B cell (primary cell): ENCODE results near the gene CREB5. TPM values are rescaled to one million over a fixed set of nuclear protein-coding genes. Genes with fewer than 3 reads are reported as not detected.

Experiments used
- ATAC-seq: fragments of 200-7000 bp; cut with Tn5 transposase; one replicate; pipeline ENCODE4 v1.10.0; 2021; ENCODE audit warnings: low read depth, mild to moderate bottlenecking, moderate number of reproducible peaks, moderate library complexity
- CTCF ChIA-PET: fragments of 350-600 bp; sonication (Branson Sonifier 250); formaldehyde crosslinking; loops from one replicate; lab custom pipeline; 2021; ENCODE audit warnings: antibody characterized with exemption, inconsistent platforms; lab: Charles Lee
- POLR2A ChIA-PET: fragments of 350-600 bp; sonication (Branson Sonifier 250); formaldehyde crosslinking; loops from one replicate; lab custom pipeline; 2021; ENCODE audit warnings: antibody characterized with exemption; lab: Charles Lee
- DNase-seq: peaks from one replicate; pipeline ENCODE4 v3.0.0; 2013
- H2AFZ ChIP-seq: 2 replicates; pipeline ENCODE4 v1.6.1; 2012; ENCODE audit warnings: mild to moderate bottlenecking, low read depth, low read length; ENCODE audit not compliant: insufficient read depth, poor library complexity, severe bottlenecking
- H3K27ac ChIP-seq, 2 donors: 1 replicate in 1 of 2; 2 replicates in 1 of 2; pipeline ENCODE4 v1.5.1; 2012 to 2013; ENCODE audit warnings: low read length in 2 of 2, mild to moderate bottlenecking in 2 of 2, moderate library complexity in 1 of 2
- H3K27me3 ChIP-seq, 4 experiments: fragments of 200-600 bp in 1 of 4; sonication (generic) in 1 of 4; replicated peaks in 1 of 4; 1 replicate in 2 of 4; 2 replicates in 2 of 4; pipeline versions ENCODE4 v1.6.1 to v1.7.0; 2013 to 2016; ENCODE audit warnings: low read length in 3 of 4, mild to moderate bottlenecking in 2 of 4, mixed read lengths in 1 of 4, moderate library complexity in 1 of 4; ENCODE audit not compliant: insufficient read depth in 4 of 4, control insufficient read depth in 3 of 4; ENCODE audit errors: control extremely low read depth in 1 of 4
- H3K36me3 ChIP-seq, 2 experiments: replicated peaks in 1 of 2; 1 replicate in 1 of 2; 2 replicates in 1 of 2; pipeline versions ENCODE4 v1.6.1 to v1.7.1; 2013; ENCODE audit warnings: low read length in 1 of 2; ENCODE audit not compliant: insufficient read depth in 2 of 2, control insufficient read depth in 1 of 2; ENCODE audit errors: control extremely low read depth in 1 of 2, extremely low read depth in 1 of 2
- H3K4me1 ChIP-seq, 2 donors: fragments of 200-600 bp in 1 of 2; sonication (generic) in 1 of 2; 1 replicate in 1 of 2; 2 replicates in 1 of 2; pipeline versions ENCODE4 v1.5.1 to v1.6.1; 2013 to 2017; ENCODE audit warnings: low read length in 2 of 2; ENCODE audit not compliant: control insufficient read depth in 2 of 2, insufficient read depth in 2 of 2
- H3K4me2 ChIP-seq: replicated peaks from 2 replicates; pipeline ENCODE3; 2012; ENCODE audit warnings: mild to moderate bottlenecking, low read depth, low read length; ENCODE audit not compliant: poor library complexity, severe bottlenecking
- H3K4me3 ChIP-seq, 5 experiments: fragments of 200-600 bp in 1 of 5; sonication (generic) in 1 of 5; 1 replicate in 3 of 5; 2 replicates in 2 of 5; pipeline versions ENCODE4 v1.5.1 to v1.7.0; 2011 to 2016; ENCODE audit warnings: low read length in 4 of 5, mild to moderate bottlenecking in 4 of 5, low read depth in 2 of 5, control low read depth in 1 of 5, moderate library complexity in 1 of 5; ENCODE audit not compliant: insufficient read depth in 1 of 5; ENCODE audit errors: control extremely low read depth in 1 of 5, extremely low read depth in 1 of 5
- H3K79me2 ChIP-seq: fragments of 200-600 bp; sonication (generic); one replicate; pipeline ENCODE4 v1.6.0; 2016; ENCODE audit warnings: low read length; ENCODE audit not compliant: control insufficient read depth, insufficient read depth
- H3K9ac ChIP-seq: fragments of 200-600 bp; sonication (generic); 2 replicates; pipeline ENCODE4 v1.6.1; 2017; ENCODE audit warnings: mild to moderate bottlenecking, low read length, moderate library complexity
- H3K9me3 ChIP-seq, 3 donors: one replicate each; pipeline versions ENCODE4 v1.6.1 to v1.7.1; 2013; ENCODE audit warnings: low read length in 2 of 3; ENCODE audit not compliant: control insufficient read depth in 2 of 3, insufficient read depth in 1 of 3; ENCODE audit errors: control extremely low read depth in 1 of 3
- H4K20me1 ChIP-seq: 2 replicates; pipeline ENCODE4 v1.6.0; 2012; ENCODE audit warnings: mild to moderate bottlenecking, low read length; ENCODE audit not compliant: insufficient read depth, control insufficient read depth, poor library complexity, severe bottlenecking
- H3K27ac Mint-ChIP-seq: one replicate; pipeline ENCODE4 v1.8.0; 2021; ENCODE audit warnings: mixed read lengths
- H3K27me3 Mint-ChIP-seq: one replicate; pipeline ENCODE4 v1.8.0; 2021; ENCODE audit warnings: mixed read lengths
- H3K4me1 Mint-ChIP-seq: one replicate; pipeline ENCODE4 v1.8.0; 2021; ENCODE audit warnings: mixed read lengths
- H3K4me3 Mint-ChIP-seq: one replicate; pipeline ENCODE4 v1.8.0; 2021; ENCODE audit warnings: mixed read lengths
- H3K9me3 Mint-ChIP-seq: one replicate; pipeline ENCODE4 v1.8.0; 2022; ENCODE audit warnings: mixed read lengths; ENCODE audit not compliant: insufficient read depth
- CTCF ChIP-seq: fragments of 200-600 bp; IDR thresholded peaks from one replicate; pipeline ENCODE4 v1.8.0; 2022; ENCODE audit warnings: antibody characterized with exemption, mild to moderate bottlenecking
- EZH2 ChIP-seq: IDR thresholded peaks from 2 replicates; pipeline ENCODE4 v1.6.1; 2012; ENCODE audit warnings: borderline replicate concordance, low read depth, mild to moderate bottlenecking, moderate library complexity, low read length; ENCODE audit not compliant: insufficient read depth, poor library complexity, severe bottlenecking
- WGBS: methylation state at CpG from one replicate; pipeline ENCODE4 v1.1.5; 2013; ENCODE audit warnings: missing lambda C conversion rate; ENCODE audit not compliant: insufficient coverage; 5-methylcytosine and 5-hydroxymethylcytosine counted together
- intact Hi-C: fragments of 100-400 bp; cut with micrococcal nuclease; formaldehyde crosslinking; loops from one replicate; pipeline ENCODE4 v1.10.0; 2022
- polyA plus RNA-seq: library from polyadenylated mRNA; depleted of rRNA; stranded (reverse); fragments of >200 nt; gene quantifications from 2 replicates; pipeline ENCODE4 v1.2.3, GENCODE V29; 2012
- total RNA-seq, 2 donors: library from RNA; stranded (reverse); fragments of 120-200 nt in 1 of 2; gene quantifications; 1 replicate in 1 of 2; 2 replicates in 1 of 2; pipeline versions ENCODE4 v1.2.3 to v1.2.4, GENCODE V29; 2013 to 2022

CREB5 gene
- total and polyA plus RNA-seq, 2 donors (not counting 1 experiment from before 2014, with no cell fraction given) = 0.05 to 0.95 TPM

GRCh38 chr7:28547115-28547514 lies 134.8 kb downstream of the CREB5 start:
- intact Hi-C loops = no loop called here
- peaks cover 0 to 9% (median 0%) of the 10 kb centered on the region in 3 donors for H3K9me3 ChIP-seq
- H3K27ac ChIP-seq = no peak overlapping the region
- no peaks in the 10 kb centered on the region for H3K27me3 ChIP-seq
- peaks cover 2% of the 10 kb centered on the region for H3K9me3 Mint-ChIP-seq
- H3K4me1 ChIP-seq = no peaks in the 10 kb centered on the region
- ATAC-seq (no peak), DNase-seq (no peak)
- ChIA-PET POLR2A (no interaction called here), CTCF (interaction anchor here (0.7 kb wide), 1 partner anchor 452 kb away, joined by 3 read pairs; no protein-coding TSS in a partner anchor)
- no peaks in the 10 kb centered on the region for H3K36me3 ChIP-seq
- H3K4me3 Mint-ChIP-seq = no peak overlapping the region
- no CpG with 5 or more reads among the region's 3 CpGs for WGBS
- no peak overlapping the region for H3K4me2 ChIP-seq
- H3K27me3 Mint-ChIP-seq = peaks cover 48% of the 10 kb centered on the region
- H3K27ac Mint-ChIP-seq = no peak overlapping the region
- H3K4me3 ChIP-seq = no peak overlapping the region
- H4K20me1 ChIP-seq = no peaks in the 10 kb centered on the region
- no peaks in the 10 kb centered on the region for H3K79me2 ChIP-seq
- no peak overlapping the region for H3K9ac ChIP-seq
- H2AFZ ChIP-seq = no peak overlapping the region
- no peaks in the 10 kb centered on the region for H3K4me1 Mint-ChIP-seq
- TF ChIP-seq CTCF (no peak), EZH2 (no peak)

DNA sequence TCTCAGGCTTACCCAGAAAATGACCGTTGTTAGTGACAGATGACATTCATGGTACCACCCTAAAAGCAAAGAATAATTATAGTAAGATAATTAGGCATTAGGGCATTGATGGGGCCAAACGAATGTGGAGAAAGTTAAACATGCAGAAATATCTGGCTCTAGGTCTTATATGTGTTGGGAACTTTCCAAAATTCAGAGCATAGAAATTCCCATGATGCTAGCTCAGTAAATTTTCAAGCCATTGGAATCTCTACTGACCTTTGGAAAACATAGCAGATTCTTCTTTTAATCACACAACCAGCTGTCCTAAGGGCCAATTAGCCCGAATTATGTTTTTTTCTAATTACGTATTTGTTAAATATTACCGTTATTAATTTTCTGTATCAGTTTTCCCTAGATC lies 136.1 kb downstream of the CREB5 start:
- H3K4me1 ChIP-seq = no peaks in the 10 kb centered on the region
- CTCF ChIA-PET = no interaction called here
- Mint-ChIP-seq H3K9me3 (peaks cover 2% of the 10 kb centered on the region), H3K27ac (no peak overlapping the region), H3K27me3 (peaks cover 46% of the 10 kb centered on the region), H3K4me3 (no peak overlapping the region), H3K4me1 (no peaks in the 10 kb centered on the region)
- no peak overlapping the region for H2AFZ ChIP-seq
- no peak for DNase-seq
- WGBS = no CpG with 5 or more reads among the region's 5 CpGs
- H4K20me1 ChIP-seq = no peaks in the 10 kb centered on the region
- no peak overlapping the region for H3K9ac ChIP-seq
- peaks cover 0 to 9% (median 0%) of the 10 kb centered on the region in 3 donors for H3K9me3 ChIP-seq
- ATAC-seq = no peak
- peaks cover 0 to 3% (median 0%) of the 10 kb centered on the region in 4 experiments for H3K27me3 ChIP-seq
- no peak for TF ChIP-seq EZH2
- no peak for TF ChIP-seq CTCF
- H3K4me3 ChIP-seq = no peak overlapping the region
- no peaks in the 10 kb centered on the region for H3K79me2 ChIP-seq
- intact Hi-C loops = no loop called here
- H3K4me2 ChIP-seq = no peak overlapping the region
- no peak overlapping the region for H3K27ac ChIP-seq
- POLR2A ChIA-PET = no interaction called here
- no peaks in the 10 kb centered on the region for H3K36me3 ChIP-seq
